KMS-11 (cell line): Measurements from ENCODE around the gene PFKFB4.

Source experiments
- H2AFZ ChIP-seq: fragments of 200-600 bp; sonication (generic); 2 replicates; pipeline ENCODE4 v1.6.1; 2016; ENCODE audit warnings: antibody characterized with exemption, mixed run types, low read depth
- H3K27ac ChIP-seq: fragments of 200-600 bp; sonication (generic); 2 replicates; pipeline ENCODE4 v1.6.1; 2016; ENCODE audit warnings: mild to moderate bottlenecking, mixed run types
- H3K27me3 ChIP-seq: fragments of 200-600 bp; sonication (generic); 2 replicates; pipeline ENCODE4 v1.6.1; 2017; ENCODE audit warnings: mild to moderate bottlenecking, low read depth, mixed run types, moderate library complexity; ENCODE audit not compliant: insufficient read depth
- H3K36me3 ChIP-seq: fragments of 200-600 bp; sonication (generic); 2 replicates; pipeline ENCODE4 v1.6.1; 2017; ENCODE audit warnings: mild to moderate bottlenecking, mixed run types; ENCODE audit not compliant: insufficient read depth
- H3K4me1 ChIP-seq: fragments of 200-600 bp; sonication (generic); 2 replicates; pipeline ENCODE4 v1.6.1; 2016; ENCODE audit warnings: mild to moderate bottlenecking, low read depth, mixed run types; ENCODE audit not compliant: poor library complexity, severe bottlenecking
- H3K4me2 ChIP-seq: fragments of 200-600 bp; sonication (generic); 2 replicates; pipeline ENCODE4 v1.7.0; 2016; ENCODE audit warnings: mild to moderate bottlenecking, mixed run types
- H3K4me3 ChIP-seq: fragments of 200-600 bp; sonication (generic); IDR thresholded peaks from 2 replicates; pipeline ENCODE4 v1.6.1; 2017; ENCODE audit warnings: low read depth, low read length, mixed read lengths; ENCODE audit not compliant: insufficient read depth
- H3K79me2 ChIP-seq: fragments of 200-600 bp; sonication (generic); 2 replicates; pipeline ENCODE4 v1.6.1; 2016; ENCODE audit warnings: low read depth, mixed run types; ENCODE audit not compliant: insufficient read depth
- H3K9ac ChIP-seq: fragments of 200-600 bp; sonication (generic); 2 replicates; pipeline ENCODE4 v1.6.1; 2016; ENCODE audit warnings: mild to moderate bottlenecking, mixed run types
- H4K20me1 ChIP-seq: fragments of 200-600 bp; sonication (generic); 2 replicates; pipeline ENCODE4 v1.6.1; 2016; ENCODE audit warnings: mild to moderate bottlenecking, mixed run types; ENCODE audit not compliant: insufficient read depth
- CTCF ChIP-seq: fragments of 200-600 bp; sonication (generic); conservative IDR thresholded peaks from 2 replicates; pipeline ENCODE4 v1.6.1; 2017; ENCODE audit warnings: low read depth, mild to moderate bottlenecking, antibody characterized with exemption, low read length, moderate library complexity, mixed read lengths

Gene PFKFB4

GRCh38 chr3:48538451-48538850, 18.2 kb downstream of the PFKFB4 start:
- Histone ChIP-seq H3K27ac (no peak overlapping the region), H4K20me1 (no peaks in the 10 kb centered on the region), H3K36me3 (no peaks in the 10 kb centered on the region), H2AFZ (no peak overlapping the region), H3K27me3 (no peaks in the 10 kb centered on the region), H3K79me2 (no peaks in the 10 kb centered on the region), H3K4me1 (no peaks in the 10 kb centered on the region), H3K4me3 (no peak overlapping the region), H3K4me2 (no peak overlapping the region), H3K9ac (no peak overlapping the region)
- TF ChIP-seq CTCF: no peak

GRCh38 chr3:48536785-48537184, 19.8 kb downstream of the PFKFB4 start:
- Histone ChIP-seq H3K4me3 (no peak overlapping the region), H3K4me2 (no peak overlapping the region), H3K36me3 (no peaks in the 10 kb centered on the region), H3K9ac (no peak overlapping the region), H3K79me2 (no peaks in the 10 kb centered on the region), H4K20me1 (no peaks in the 10 kb centered on the region), H3K4me1 (no peaks in the 10 kb centered on the region), H3K27ac (no peak overlapping the region), H2AFZ (no peak overlapping the region), H3K27me3 (no peaks in the 10 kb centered on the region)
- TF ChIP-seq CTCF: no peak

- Histone ChIP-seq H3K27me3 (no peaks in the 10 kb centered on the region), H3K27ac (no peak overlapping the region), H3K9ac (no peak overlapping the region), H3K4me3 (no peak overlapping the region), H3K4me2 (no peak overlapping the region), H3K4me1 (no peaks in the 10 kb centered on the region), H3K79me2 (no peaks in the 10 kb centered on the region), H4K20me1 (no peaks in the 10 kb centered on the region), H3K36me3 (no peaks in the 10 kb centered on the region), H2AFZ (no peak overlapping the region)
- no peak for TF ChIP-seq CTCF
Measured at GRCh38 chr3:48536116-48536515, 20.5 kb downstream of the PFKFB4 start.

GRCh38 chr3:48535578-48535977, 21.0 kb downstream of the PFKFB4 start:
- Histone ChIP-seq H3K79me2 (no peaks in the 10 kb centered on the region), H4K20me1 (no peaks in the 10 kb centered on the region), H3K4me2 (no peak overlapping the region), H3K36me3 (no peaks in the 10 kb centered on the region), H3K9ac (no peak overlapping the region), H2AFZ (no peak overlapping the region), H3K27me3 (no peaks in the 10 kb centered on the region), H3K4me3 (no peak overlapping the region), H3K4me1 (no peaks in the 10 kb centered on the region), H3K27ac (no peak overlapping the region)
- no peak for TF ChIP-seq CTCF

- Histone ChIP-seq H3K27ac (no peak overlapping the region), H4K20me1 (no peaks in the 10 kb centered on the region), H3K79me2 (no peaks in the 10 kb centered on the region), H2AFZ (no peak overlapping the region), H3K36me3 (no peaks in the 10 kb centered on the region), H3K27me3 (no peaks in the 10 kb centered on the region), H3K9ac (no peak overlapping the region), H3K4me1 (no peaks in the 10 kb centered on the region), H3K4me3 (no peak overlapping the region), H3K4me2 (no peak overlapping the region)
- no peak for TF ChIP-seq CTCF
Measured at GRCh38 chr3:48532977-48533337, 23.6 kb downstream of the PFKFB4 start.
